HG02970 (cell line): ENCODE data around the gene KRT16.
"Not testable (repeated sequence)": the region's sequence is repeated elsewhere in the genome, so short reads cannot be mapped to it uniquely, and the experiment has no call there.

Experiments
- ATAC-seq: cut with Tn5 transposase; IDR thresholded peaks from one replicate; pipeline ENCODE4 v1.9.1; 2021; ENCODE audit warnings: mild to moderate bottlenecking, moderate library complexity, moderate number of reproducible peaks; ENCODE audit not compliant: unreplicated experiment, low FRiP score

Gene KRT16

DNA sequence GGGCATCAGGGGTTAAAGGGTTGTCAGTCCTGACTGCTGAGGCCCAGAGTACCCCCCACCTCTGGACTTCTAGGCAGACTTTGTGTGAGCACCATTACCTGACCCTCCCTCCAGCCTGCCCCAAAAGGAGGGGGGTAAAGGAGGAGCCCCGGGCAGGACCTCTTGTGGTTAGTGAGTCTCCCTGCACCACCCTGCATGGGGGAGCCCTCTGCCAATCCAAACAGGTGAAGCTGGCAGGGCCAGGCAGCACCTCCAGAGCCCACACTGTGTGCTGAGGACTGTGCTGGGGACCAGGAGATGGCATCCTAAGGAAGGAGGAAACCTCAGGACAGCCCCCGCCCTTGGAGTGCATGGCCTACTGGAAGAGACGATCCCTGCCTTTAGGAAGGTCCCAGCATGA lies 23.3 kb downstream of the KRT16 start:
- no peak for ATAC-seq

DNA sequence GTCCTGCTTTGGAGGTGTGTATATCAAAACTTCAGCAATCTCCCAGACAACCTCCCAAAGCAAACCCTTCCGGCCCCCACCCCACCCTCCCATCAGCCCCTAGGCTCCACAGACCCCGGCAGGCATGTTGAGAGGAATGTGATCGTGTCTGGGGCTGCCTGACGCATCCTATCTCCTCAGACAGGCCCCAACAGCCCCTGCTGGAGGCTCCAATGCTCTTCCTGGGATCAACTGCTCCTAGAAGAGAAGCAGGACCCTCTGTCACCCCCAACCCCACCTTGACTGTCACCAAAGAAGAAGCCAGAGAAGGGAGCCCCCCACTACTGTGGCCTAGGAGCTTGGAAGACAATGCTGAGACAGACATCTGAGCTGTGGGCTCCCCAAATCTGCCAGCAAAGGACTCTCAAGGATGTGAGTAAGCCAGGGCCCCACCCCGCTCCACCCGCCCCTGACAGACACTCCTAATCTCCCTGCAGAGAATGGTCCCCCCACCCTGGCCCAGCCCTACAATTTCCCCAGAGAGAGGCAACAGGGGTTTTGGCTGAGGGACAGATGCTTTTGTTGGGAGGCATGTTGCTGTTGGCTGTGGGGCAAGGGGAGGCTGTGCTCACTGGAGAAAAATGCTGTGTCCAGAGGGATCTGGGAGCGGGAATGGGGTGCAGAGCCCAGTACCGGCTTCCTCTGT lies 24.3 kb downstream of the KRT16 start:
- no peak for ATAC-seq

DNA sequence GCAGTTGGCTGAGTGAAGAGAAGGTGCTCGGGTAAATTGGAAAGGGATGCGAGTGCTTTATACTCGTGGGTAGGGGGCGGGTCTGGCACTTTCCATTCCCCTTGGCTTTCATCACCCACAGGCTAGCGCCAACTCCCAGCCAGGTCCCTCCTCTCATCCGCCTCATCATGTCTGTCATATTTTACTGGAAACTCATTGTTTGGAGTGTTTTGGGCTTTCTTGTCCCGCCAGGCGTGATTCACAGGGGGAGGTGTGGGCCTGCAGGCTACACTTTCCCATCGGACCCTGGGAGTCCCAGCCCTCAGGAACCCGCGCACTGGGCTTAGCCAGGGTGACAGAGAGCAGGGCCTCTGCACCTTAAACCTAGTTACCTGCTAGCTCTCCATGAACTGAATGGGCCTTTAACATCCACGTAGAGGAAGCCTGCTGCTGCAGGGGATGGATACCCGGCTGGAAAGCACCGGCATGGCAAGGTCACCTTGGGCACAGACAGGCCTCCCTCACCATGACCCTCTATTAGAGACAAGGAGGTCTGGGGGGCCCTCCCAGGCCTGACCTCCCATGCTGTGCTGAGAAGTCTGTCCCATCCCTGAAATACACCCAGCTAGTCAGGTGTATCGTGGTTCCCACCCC lies 25.6 kb downstream of the KRT16 start, which contains the start of gene KRT14:
TSS of gene KRT14 (minus strand) at position 33 of the 633 bp plus-strand sequence. CDS start 61 bp downstream, outside the sequence.
- no peak for ATAC-seq

DNA sequence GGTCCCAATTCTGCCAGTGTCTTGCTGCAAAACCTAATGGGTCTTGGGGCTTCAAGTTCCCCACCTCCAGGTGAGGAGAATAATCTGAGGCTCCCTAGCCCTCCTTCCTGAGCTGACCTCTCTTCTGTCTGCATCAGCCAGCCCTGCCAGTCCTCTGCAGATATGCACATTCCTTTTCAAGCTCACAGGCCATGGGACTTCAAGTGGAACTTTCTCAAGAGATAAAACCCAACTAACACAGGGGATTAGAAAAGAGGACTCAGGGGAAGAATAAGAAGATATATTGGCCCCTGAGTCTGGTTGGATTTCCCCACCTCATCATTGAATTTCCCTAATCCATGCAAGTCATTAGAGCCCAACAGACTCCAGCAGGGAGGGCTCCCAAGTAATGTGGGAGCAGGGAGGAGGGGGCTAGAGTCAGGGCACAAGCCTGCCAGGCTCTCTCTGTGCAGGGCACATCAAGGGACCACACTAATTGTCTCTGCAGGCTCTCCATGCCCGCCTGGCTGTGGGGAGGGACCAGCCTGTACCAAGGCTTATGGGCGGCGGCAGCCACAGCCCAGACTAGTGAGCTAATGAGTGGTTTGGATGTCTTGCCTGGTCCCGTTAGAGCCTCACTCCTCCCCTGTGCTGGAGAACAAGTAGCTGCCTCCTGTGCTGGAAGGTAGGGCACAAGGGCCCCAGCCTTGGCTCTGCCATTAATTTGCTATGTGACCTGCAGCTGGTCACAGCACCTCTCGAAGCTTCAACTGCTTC lies 27.1 kb downstream of the KRT16 start:
- ATAC-seq, result no peak

DNA sequence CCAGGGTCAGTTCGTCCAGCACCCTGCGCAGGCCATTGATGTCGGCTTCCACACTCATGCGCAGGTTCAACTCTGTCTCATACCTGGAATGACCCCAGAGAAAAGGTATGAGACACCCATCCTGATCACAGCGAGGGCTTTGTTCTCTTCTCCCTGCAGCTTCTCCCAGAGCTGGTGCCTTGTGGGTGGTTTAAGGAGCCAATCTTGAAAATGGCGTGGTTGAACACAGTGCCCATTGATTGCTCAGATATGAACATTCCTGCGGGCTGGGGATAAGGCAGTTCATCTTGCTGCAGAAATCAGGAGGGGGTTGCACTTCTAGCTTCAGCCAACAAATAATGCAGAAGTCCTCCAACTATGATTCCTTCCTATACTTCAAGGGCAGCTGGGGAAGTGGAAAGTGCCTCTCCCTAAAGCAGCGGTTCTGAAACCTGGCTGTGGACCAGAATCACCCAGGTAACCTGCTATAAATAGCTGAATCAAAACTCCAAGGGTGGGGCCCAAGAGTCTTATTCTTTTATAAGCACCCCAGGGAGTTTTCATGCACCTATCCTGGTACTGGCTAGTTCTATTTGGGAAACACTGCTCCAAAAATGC lies 28.1 kb downstream of the KRT16 start:
- ATAC-seq, result not testable (repeated sequence)

DNA sequence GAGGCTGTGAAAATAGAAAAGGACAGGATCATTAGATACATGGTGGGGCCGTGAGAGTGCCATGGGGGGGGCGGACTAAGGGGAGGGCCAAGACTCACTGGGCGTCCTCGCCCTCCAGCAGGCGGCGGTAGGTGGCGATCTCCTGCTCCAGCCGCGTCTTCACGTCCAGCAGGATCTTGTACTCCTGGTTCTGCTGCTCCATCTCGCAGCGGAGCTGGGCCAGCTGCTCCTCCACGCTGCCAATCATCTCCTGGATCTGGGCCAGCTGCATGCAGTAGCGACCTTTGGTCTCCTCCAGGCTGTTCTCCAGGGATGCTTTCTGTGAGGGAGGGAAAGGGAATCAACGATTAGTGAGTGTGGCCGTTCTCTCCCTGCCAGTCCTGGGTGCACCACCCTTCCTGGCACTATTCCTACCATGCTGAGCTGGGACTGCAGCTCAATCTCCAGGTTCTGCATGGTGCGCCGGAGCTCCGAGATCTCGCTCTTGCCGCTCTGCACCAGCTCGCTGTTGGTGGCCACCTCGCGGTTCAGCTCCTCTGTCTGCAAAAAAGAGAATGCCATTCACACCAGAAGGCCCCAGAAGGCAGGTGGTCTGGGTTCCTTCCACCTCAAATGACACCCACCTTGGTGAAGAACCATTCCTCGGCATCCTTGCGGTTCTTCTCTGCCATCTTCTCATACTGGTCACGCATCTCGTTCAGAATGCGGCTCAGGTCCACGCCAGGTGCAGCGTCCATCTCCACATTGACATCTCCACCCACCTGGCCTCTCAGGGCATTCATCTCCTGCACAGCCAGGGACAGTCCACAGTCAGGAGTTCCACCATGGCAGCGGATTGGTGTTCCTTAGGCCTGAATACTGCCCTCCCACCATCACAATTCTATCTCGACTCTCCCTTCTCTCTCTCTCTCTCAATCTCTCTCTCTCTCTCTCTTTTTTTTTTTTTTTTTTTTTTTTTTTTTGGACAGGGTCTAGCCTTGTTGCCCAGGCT lies 29.1 kb downstream of the KRT16 start:
- no peak for ATAC-seq

DNA sequence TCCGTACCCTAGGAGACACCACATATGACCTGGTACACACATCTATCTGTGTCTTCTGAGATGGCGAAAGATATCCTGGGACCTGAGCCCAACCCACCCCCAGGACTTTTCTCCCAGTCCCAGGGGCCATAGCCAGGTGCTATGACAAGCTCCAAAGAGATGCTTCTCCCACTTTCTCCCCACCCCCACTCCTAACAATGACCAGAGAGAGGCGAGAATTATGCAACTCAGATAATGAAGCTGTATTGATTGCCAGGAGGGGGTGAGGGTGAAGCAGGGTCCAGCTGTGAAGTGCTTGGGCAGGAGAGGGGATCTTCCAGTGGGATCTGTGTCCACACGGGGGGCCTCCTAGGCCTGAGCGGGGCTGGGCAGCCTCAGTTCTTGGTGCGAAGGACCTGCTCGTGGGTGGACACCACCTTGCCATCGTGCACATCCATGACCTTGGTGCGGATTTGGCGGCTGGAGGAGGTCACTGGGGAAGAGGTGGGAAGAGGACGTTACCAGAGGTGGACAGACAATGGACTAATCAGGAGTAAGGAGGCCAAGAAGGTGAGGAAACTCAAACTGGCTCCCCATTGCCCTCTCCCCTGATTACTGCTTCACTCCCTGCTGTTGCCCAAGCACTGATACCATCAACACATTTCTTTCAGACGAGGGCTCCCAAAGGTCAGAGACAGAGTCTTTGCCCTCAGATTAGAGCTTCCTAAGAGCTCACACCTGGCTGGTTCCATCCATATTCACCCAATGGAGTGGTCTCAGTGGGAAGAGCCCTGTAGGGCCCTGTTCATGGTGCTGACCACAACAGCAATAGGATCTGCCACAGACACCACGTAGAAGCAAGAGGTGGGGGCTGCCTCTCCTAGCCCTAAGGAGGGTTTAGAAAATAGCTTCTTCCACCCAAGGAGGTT lies 30.3 kb downstream of the KRT16 start:
- not testable (repeated sequence) for ATAC-seq

DNA sequence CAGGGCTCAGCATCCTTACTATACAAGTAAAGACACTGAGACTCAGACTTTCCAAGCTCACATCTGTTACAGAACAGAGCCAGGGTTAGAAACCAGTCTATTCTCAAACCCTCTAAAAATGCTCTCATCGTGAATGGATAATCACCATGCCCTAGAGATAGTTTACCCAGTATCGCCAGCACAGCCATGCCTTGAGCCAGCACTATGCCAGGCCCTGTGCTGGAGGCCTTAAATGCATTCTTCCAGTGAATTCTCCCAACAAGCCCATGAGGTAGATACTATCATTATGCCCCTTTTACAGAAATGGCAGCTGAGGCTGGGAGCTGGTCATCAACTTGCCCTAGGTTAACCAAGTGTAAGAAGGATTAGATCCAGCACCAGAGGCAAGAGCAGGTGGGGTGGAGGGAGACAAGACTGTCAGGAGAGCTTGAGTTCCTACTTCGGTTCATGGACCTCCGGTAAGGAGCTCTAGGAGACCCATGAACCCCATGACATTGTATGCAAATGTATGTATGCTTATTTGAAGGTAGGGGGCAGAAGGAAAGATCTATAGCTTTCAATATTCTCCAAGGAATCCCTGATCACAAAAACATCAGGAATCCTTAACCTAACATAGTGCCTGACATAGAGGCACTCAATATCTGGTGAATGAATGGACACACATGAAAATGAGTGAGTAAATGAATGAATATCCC lies 31.1 kb downstream of the KRT16 start:
- ATAC-seq, result no peak

DNA sequence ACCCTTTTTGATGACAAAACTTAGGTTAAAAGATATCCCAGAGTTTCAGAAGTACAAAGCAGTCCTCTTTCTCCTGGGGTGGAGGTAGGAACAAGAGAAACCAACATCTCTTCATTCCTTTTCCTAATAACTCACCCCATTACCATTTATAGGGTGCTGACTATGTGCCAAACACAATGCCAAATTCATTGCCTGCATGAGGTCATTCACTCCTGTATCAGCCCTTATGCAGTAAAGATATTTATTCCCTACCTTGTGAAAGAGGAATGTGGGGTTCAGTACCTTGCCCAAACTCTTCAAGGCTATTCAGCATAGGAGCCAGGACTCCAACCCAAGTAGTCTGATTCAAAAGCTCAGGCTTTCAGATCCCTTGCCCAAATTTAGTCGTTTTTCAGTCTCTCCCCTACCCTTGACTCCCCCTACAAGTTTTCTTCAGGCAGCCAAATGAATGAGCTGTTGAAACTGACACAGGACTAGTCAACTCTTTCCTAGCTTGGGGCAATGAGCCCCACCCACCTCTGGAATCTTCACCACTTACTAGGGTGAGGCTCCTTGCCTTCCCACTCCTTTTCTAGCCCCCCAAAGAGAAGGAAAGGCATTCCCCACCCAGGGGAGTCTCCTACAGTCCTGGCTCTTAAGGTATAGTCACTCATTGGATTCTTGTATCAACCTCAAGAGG lies 31.7 kb downstream of the KRT16 start:
- ATAC-seq, result no peak

DNA sequence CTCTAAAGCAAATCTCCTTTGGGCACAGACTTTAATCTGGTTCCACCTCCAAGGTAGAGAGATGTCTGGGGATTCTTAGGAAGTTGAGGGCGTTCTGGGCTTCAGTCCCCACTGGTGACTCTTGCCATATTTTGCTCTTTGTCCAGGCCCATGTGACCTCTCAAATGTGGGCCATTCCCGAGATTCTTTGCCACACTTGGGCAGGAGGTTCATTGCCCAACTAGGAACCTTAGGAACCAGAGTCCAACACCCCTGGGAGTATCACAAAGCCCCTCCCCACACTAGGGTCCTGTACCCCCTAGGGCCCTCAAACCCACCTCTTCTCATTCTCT lies 32.4 kb downstream of the KRT16 start:
- no peak for ATAC-seq

DNA sequence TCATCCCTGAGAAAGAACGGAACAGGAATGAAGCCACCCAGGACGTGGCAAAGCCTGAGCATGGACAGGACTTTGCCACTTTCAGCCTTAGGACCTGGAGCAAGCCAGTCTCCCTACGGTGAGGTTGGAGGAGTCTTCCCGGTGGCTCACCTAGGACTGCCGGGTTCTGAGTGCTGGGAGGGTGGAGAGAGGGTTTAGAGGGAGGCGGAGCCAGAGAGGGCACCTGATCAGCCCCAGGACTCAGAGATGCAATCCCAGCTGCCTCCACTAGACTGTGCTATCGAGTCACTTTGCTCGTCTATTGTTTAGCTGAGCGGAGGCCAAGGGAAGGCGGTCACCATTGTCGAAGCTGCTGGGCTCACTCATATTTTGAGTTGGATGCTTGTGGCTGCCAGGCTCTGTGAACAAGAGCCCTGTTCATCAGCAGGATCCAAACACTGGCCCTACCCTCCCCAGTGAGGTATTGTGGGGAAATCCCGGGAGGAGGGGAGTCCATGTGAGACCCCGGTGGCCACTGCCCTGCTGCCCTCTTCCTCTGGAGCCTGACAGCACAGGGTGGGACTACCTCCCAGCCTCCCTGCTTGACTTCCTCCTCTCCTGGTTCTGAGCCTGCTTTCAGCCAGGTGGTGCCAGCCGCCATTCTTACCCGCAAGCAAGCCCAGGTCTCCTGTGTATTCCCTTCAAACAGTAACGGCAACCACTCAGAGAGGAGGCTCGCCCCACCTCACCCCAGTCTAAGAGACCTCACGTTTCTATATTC lies 32.9 kb downstream of the KRT16 start:
- ATAC-seq, result no peak

DNA sequence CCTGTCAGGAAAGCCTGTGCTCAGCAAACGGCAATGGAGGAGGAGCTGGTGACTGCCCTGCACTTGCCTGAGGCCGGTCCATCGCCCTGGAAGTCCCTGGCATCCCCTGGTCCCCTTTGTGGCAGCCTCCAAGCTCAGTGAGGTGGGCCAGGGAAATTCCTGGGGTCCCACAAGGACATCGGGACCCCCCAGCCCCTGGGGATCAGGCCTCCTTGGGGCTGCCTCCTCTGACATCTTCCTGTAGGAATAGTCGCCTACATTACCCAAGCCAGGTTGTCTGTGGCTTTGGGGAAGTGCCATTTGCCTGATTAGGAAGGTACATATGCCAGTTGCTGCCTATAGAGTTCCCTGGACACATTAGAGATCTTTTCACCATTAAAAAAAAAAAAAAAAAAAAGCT lies 33.6 kb downstream of the KRT16 start:
- no peak for ATAC-seq

DNA sequence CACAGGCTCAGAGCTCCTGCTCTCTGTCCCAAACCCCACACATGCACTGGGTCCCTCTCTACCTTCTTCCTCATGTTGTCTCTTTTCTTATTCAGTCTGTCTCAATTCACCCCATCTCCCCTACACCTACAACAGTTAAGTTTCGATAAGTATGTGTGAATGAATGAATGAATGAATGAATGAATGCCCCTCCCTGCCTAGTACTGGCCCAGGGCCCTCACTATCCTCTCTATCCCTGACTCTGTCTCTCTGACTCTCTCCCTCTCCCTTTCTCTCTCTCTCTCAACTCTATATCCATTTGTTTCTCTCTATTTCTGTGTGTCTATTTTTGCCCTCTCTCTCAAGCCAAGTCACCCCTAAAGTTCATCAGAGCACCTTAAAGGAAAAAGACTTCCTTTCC lies 34.0 kb downstream of the KRT16 start:
- no peak for ATAC-seq

DNA sequence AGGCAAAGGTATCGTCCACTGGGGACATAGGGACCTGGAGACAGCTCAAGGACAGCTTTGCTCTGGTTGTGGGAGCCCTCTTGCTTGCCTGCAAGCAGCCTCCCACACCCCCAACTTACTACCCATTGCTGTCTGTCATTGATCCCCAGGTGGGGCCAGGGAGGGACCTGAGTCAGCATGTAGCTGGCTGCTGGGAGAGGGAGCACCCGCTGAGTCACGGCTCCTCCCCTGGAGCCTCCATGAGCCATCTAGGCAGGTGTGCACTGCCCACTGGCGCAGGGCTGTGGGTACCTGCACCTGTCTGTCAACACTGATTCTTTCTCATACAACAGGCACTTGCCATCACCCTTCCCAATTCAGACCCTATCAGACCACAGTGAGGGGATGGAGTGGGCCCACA lies 35.8 kb downstream of the KRT16 start:
- not testable (repeated sequence) for ATAC-seq

DNA sequence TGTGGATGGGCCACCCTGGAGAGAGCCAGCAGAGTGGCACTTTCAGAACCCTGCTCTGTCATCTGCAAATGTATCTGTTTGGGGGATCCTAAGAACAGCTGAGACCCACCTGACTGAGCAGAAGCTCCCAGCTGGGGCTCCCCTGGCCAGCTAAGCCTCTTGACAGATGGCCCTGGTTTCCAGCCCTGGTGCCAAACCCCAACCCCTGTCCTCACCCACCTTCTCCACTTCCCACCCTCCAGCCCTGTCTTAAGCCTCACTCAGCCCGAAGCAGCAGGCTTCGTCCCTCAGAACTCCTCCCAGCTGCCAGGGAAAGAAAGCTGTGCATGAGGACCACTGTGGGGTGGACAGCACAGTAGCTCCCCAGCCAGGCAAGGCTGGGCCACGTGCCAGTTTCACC lies 37.2 kb downstream of the KRT16 start:
- no peak for ATAC-seq

DNA sequence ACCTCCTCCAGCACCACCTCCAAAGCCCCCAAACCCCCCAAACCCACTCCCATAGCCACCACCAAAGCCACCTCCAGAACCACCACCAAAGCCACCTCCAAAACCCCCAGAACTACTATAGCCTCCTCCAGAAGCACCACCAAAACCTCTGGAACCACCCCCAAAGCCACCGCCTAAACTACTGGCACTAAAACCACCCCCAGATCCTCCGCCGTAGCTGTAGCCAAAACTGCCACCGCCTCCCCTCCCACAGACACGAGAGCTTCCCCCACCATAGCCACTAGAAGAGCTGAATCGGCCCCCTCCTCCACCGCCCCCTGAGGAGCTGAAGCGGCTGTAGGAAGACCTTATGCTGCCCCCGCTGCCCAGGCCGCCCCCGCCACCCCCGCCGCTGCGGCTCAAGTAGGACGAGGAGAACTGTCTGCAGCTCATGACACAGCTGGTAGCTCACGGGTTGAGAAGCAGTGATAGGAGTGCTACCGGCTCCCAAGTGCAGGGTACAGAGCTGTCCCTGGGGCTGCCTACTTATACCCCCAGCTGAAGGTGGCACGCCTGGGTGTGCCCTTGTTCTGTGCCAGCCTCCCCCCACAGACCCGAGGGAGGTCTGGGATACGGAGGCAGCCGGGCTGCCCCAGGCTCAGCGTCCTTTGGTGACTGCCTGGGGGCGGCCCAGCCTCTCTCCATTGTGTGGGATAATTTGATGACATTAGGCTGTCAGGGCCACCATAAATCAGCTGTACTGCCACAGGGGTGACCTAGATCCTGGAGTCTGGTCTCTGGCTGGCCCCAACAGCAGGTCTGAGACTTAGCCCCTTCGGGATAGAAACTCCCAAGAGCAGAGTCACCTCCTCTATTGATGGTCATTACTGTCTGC lies 40.8 kb downstream of the KRT16 start, which contains the start of gene KRT9:
TSS of gene KRT9 (minus strand) at position 499 of the 874 bp plus-strand sequence. CDS start at position 432, 67 bp downstream.
- no peak for ATAC-seq
